Parathyroid adenoma (tissue), 2 donors: ENCODE results near the gene YTHDF2.

Experiments
- H2AFZ ChIP-seq: fragments of 300-600 bp; sonication (generic); one replicate; pipeline ENCODE4 v1.7.0; 2017; ENCODE audit warnings: antibody characterized with exemption, mild to moderate bottlenecking
- H3K27ac ChIP-seq: fragments of 300-600 bp; sonication (generic); one replicate; pipeline ENCODE4 v1.7.0; 2017
- H3K27me3 ChIP-seq: fragments of 300-600 bp; sonication (generic); one replicate; pipeline ENCODE4 v1.7.0; 2017; ENCODE audit warnings: low read length; ENCODE audit not compliant: control insufficient read depth, insufficient read depth
- H3K36me3 ChIP-seq: fragments of 300-600 bp; sonication (generic); one replicate; pipeline ENCODE4 v1.7.0; 2017; ENCODE audit warnings: low read length; ENCODE audit not compliant: control insufficient read depth, insufficient read depth
- H3K4me1 ChIP-seq: fragments of 300-600 bp; sonication (generic); one replicate; pipeline ENCODE4 v1.7.0; 2017; ENCODE audit warnings: control low read depth
- H3K4me2 ChIP-seq: fragments of 300-600 bp; sonication (generic); one replicate; pipeline ENCODE4 v1.7.0; 2017; ENCODE audit warnings: low read length
- H3K4me3 ChIP-seq: fragments of 300-600 bp; sonication (generic); one replicate; pipeline ENCODE4 v1.7.0; 2017; ENCODE audit warnings: low read depth, low read length
- H3K79me2 ChIP-seq: fragments of 300-600 bp; sonication (generic); one replicate; pipeline ENCODE4 v1.7.0; 2017; ENCODE audit warnings: control low read depth
- H3K9ac ChIP-seq: fragments of 300-600 bp; sonication (generic); one replicate; pipeline ENCODE4 v1.7.0; 2017; ENCODE audit warnings: mild to moderate bottlenecking
- H3K9me3 ChIP-seq: fragments of 300-600 bp; sonication (generic); one replicate; pipeline ENCODE4 v1.7.0; 2017; ENCODE audit warnings: low read length; ENCODE audit not compliant: control insufficient read depth
- CTCF ChIP-seq: fragments of 300-600 bp; sonication (generic); IDR thresholded peaks from one replicate; pipeline ENCODE4 v1.7.0; 2017; ENCODE audit warnings: antibody characterized with exemption, mild to moderate bottlenecking
- donor health status: primary hyperparathyroidism.

Gene YTHDF2

GRCh38 chr1:28817133-28817532 lies 80.4 kb downstream of the YTHDF2 start:
- Histone ChIP-seq H3K79me2 (no peaks in the 10 kb centered on the region), H3K4me1 (no peaks in the 10 kb centered on the region), H3K9me3 (no peaks in the 10 kb centered on the region), H3K36me3 (no peaks in the 10 kb centered on the region), H3K4me2 (no peak overlapping the region), H3K4me3 (no peak overlapping the region), H3K27me3 (no peaks in the 10 kb centered on the region), H3K9ac (no peak overlapping the region), H3K27ac (no peak overlapping the region), H2AFZ (no peak overlapping the region)
- TF ChIP-seq CTCF, result no peak

- Histone ChIP-seq H3K9ac (no peak overlapping the region), H3K9me3 (no peaks in the 10 kb centered on the region), H3K79me2 (no peaks in the 10 kb centered on the region), H3K4me3 (no peak overlapping the region), H3K4me2 (no peak overlapping the region), H2AFZ (no peak overlapping the region), H3K4me1 (no peaks in the 10 kb centered on the region), H3K36me3 (no peaks in the 10 kb centered on the region), H3K27ac (no peak overlapping the region), H3K27me3 (no peaks in the 10 kb centered on the region)
- no peak for TF ChIP-seq CTCF
These were observed 82.3 kb downstream of the YTHDF2 start for GRCh38 chr1:28819020-28819419.
